Stimulated activated CD4-positive, alpha-beta T cell treated with anti-CD3 and anti-CD28 coated beads, Interleukin-12 subunit alpha, Interleukin-12 subunit beta, amount 100 ng/mL, for 4 hours (primary cell): ENCODE results near the gene HFM1.

ENCODE experiments used
- DNase-seq: peaks from one replicate; pipeline ENCODE4 v3.0.0-alpha.2; 2020

Gene HFM1

GRCh38 chr1:91224878-91225277 is 179.8 kb downstream of the HFM1 start:
- DNase-seq, result no peak

- DNase-seq, result no peak
Observed at GRCh38 chr1:91221017-91221416, 183.6 kb downstream of the HFM1 start.

GRCh38 chr1:91217911-91218310 is 186.7 kb downstream of the HFM1 start:
- DNase-seq, result no peak
